Measurements from ENCODE around the gene KLF9.

DNA sequence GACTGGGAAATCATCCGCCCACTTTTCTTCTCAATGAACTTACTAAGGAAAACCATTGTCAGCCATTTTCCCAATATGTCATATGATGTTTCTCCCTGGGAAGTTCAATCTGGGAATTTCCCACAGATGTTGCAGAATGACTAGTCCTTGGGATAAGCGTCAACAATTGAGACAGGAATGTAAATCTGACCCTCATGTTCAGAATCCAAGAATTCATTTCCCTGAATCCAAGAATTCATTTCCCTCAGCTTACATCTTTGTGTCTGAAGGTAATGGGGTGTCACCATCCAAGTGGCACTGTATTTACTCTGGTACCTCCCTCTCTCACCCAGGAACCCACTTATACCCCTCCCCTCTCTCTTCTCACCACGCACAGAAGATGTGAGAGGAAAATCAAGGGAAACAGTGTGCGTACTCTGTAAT is 7.4 kb downstream of the KLF9 start:
- TF ChIP-seq POLR2A (IDR thresholded peaks at IDR 0.05) = no peak
- TF ChIP-seq, protein P1, sequence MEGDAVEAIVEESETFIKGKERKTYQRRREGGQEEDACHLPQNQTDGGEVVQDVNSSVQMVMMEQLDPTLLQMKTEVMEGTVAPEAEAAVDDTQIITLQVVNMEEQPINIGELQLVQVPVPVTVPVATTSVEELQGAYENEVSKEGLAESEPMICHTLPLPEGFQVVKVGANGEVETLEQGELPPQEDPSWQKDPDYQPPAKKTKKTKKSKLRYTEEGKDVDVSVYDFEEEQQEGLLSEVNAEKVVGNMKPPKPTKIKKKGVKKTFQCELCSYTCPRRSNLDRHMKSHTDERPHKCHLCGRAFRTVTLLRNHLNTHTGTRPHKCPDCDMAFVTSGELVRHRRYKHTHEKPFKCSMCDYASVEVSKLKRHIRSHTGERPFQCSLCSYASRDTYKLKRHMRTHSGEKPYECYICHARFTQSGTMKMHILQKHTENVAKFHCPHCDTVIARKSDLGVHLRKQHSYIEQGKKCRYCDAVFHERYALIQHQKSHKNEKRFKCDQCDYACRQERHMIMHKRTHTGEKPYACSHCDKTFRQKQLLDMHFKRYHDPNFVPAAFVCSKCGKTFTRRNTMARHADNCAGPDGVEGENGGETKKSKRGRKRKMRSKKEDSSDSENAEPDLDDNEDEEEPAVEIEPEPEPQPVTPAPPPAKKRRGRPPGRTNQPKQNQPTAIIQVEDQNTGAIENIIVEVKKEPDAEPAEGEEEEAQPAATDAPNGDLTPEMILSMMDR (IDR thresholded peaks at IDR 0.05) = no peak

All from lower leg skin (tissue), 3 donors.